OCI-LY7 (cell line): Measurements from ENCODE around the gene KCTD21. TPM values are rescaled to one million over a fixed set of nuclear protein-coding genes. Genes with fewer than 3 reads are reported as not detected.

Source experiments
- BruUV-seq: library from RNA; stranded (reverse); fragments of 400-500 nt; replicated peaks from 2 replicates; lab custom pipeline; 2021; lab: Mats Ljungman, UMichigan
- CTCF ChIA-PET: fragments of 300-600 bp; sonication (Branson Sonifier 250); formaldehyde crosslinking; loops from one replicate; lab custom pipeline; 2022; ENCODE audit warnings: antibody characterized with exemption; ENCODE audit not compliant: unreplicated experiment; lab: Charles Lee
- POLR2A ChIA-PET: fragments of 300-600 bp; sonication (Branson Sonifier 250); formaldehyde crosslinking; loops from one replicate; lab custom pipeline; 2022; ENCODE audit warnings: antibody characterized with exemption; lab: Charles Lee
- DNase-seq: peaks from one replicate; pipeline ENCODE4 v3.0.0-alpha.2; 2015; ENCODE audit warnings: low spot score
- H2AFZ ChIP-seq: fragments of 200-600 bp; sonication (generic), shearing (Covaris generic); 2 replicates; pipeline ENCODE4 v1.6.1; 2014; ENCODE audit warnings: mild to moderate bottlenecking, antibody characterized with exemption, low read length, moderate library complexity
- H3K27ac ChIP-seq: fragments of 200-600 bp; sonication (generic); 2 replicates; pipeline ENCODE4 v1.5.1; 2014; ENCODE audit warnings: mixed run types, low read depth, mild to moderate bottlenecking, moderate library complexity, low read length, inconsistent platforms; ENCODE audit not compliant: poor library complexity, severe bottlenecking
- H3K36me3 ChIP-seq: fragments of 200-600 bp; sonication (generic); 2 replicates; pipeline ENCODE4 v1.6.1; 2014; ENCODE audit warnings: mild to moderate bottlenecking, antibody characterized with exemption, low read length, moderate library complexity, mixed read lengths; ENCODE audit not compliant: insufficient read depth
- H3K4me1 ChIP-seq: fragments of 200-600 bp; sonication (generic); 2 replicates; pipeline ENCODE4 v1.5.1; 2014; ENCODE audit warnings: mild to moderate bottlenecking, low read length; ENCODE audit not compliant: insufficient read depth, poor library complexity, severe bottlenecking
- H3K4me2 ChIP-seq: fragments of 200-600 bp; sonication (generic); 2 replicates; pipeline ENCODE4 v1.6.1; 2014; ENCODE audit warnings: mild to moderate bottlenecking, low read length
- H3K4me3 ChIP-seq: fragments of 200-600 bp; sonication (generic); 2 replicates; pipeline ENCODE4 v1.5.1; 2014; ENCODE audit warnings: mild to moderate bottlenecking, low read depth, low read length; ENCODE audit not compliant: poor library complexity, severe bottlenecking
- H3K79me2 ChIP-seq: fragments of 200-600 bp; sonication (generic); 2 replicates; pipeline ENCODE4 v1.6.1; 2016; ENCODE audit warnings: low read depth, mild to moderate bottlenecking, low read length, moderate library complexity, mixed read lengths; ENCODE audit not compliant: insufficient read depth
- H3K9me2 ChIP-seq: fragments of 200-600 bp; sonication (generic); 2 replicates; pipeline ENCODE4 v1.6.1; 2016; ENCODE audit warnings: mild to moderate bottlenecking, low read length, mixed read lengths; ENCODE audit not compliant: insufficient read depth
- H3K9me3 ChIP-seq: fragments of 200-600 bp; sonication (generic); 2 replicates; pipeline ENCODE4 v1.6.1; 2014; ENCODE audit warnings: mild to moderate bottlenecking, mixed run types, low read length, mixed read lengths
- H4K20me1 ChIP-seq: fragments of 200-600 bp; sonication (generic); 2 replicates; pipeline ENCODE4 v1.6.1; 2014; ENCODE audit warnings: mild to moderate bottlenecking, antibody characterized with exemption, low read length, moderate library complexity, mixed read lengths; ENCODE audit not compliant: insufficient read depth
- CTCF ChIP-seq: fragments of 200-600 bp; sonication (generic); conservative IDR thresholded peaks from 2 replicates; pipeline ENCODE4 v1.5.1; 2014; ENCODE audit warnings: mild to moderate bottlenecking, antibody characterized with exemption, low read length, moderate library complexity, mixed read lengths
- EZH2phosphoT487 ChIP-seq: fragments of 200-600 bp; sonication (generic); IDR thresholded peaks from 2 replicates; pipeline ENCODE4 v1.6.1; 2018; ENCODE audit warnings: low read depth, borderline replicate concordance, mild to moderate bottlenecking, mixed run types, antibody characterized with exemption, low read length, moderate library complexity, mixed read lengths
- intact Hi-C: fragments of 100-400 bp; cut with micrococcal nuclease; formaldehyde crosslinking; loops from one replicate; pipeline ENCODE4 v1.10.0; 2022; ENCODE audit not compliant: unreplicated experiment
- total RNA-seq, 2 experiments: library from RNA; depleted of rRNA in 1 of 2; stranded (reverse); fragments of >200 nt in 1 of 2; shearing (Covaris generic) in 1 of 2; gene quantifications; 2 replicates each; pipeline ENCODE4 v1.2.3, GENCODE V29; 2014 to 2022

Gene KCTD21
- total RNA-seq, 2 experiments from 2014 or later: 1.5 to 2.5 TPM

GRCh38 chr11:78187366-78188285 lies 800 bp downstream of the KCTD21 start:
- no peak for DNase-seq
- POLR2A ChIA-PET: interaction anchor here (1.7 kb wide), 1 partner anchor 193 kb away, joined by 5 read pairs; no protein-coding TSS in a partner anchor

GRCh38 chr11:78181185-78181584 lies 7.2 kb downstream of the KCTD21 start:
- Histone ChIP-seq H4K20me1 (no peaks in the 10 kb centered on the region), H3K79me2 (no peaks in the 10 kb centered on the region), H3K9me3 (no peaks in the 10 kb centered on the region), H3K27ac (no peak overlapping the region), H3K9me2 (no peaks in the 10 kb centered on the region), H3K4me3 (no peak overlapping the region), H3K4me2 (no peak overlapping the region), H2AFZ (no peak overlapping the region), H3K36me3 (no peaks in the 10 kb centered on the region), H3K4me1 (no peaks in the 10 kb centered on the region)
- no peak for TF ChIP-seq EZH2phosphoT487
- TF ChIP-seq CTCF: no peak
- BruUV-seq: no TSS peak
- POLR2A ChIA-PET: no interaction called here
- intact Hi-C loops: no loop called here
- no peak for DNase-seq
- CTCF ChIA-PET: no interaction called here

More at GRCh38 chr11:78187366-78188285, 800 bp downstream of the KCTD21 start:
- Histone ChIP-seq H3K4me3 (peak overlapping the region; percentile 79), H3K4me1 (peaks cover 24% of the 10 kb centered on the region), H3K9me2 (no peaks in the 10 kb centered on the region), H4K20me1 (no peaks in the 10 kb centered on the region), H3K9me3 (no peaks in the 10 kb centered on the region), H3K79me2 (no peaks in the 10 kb centered on the region), H2AFZ (peak overlapping the region; percentile 83; the same call in 1 of the 2 replicates), H3K4me2 (peak overlapping the region; percentile 84), H3K36me3 (no peaks in the 10 kb centered on the region), H3K27ac (no peak overlapping the region)
- CTCF ChIA-PET: no interaction called here
- intact Hi-C loops: loop anchor here (1.0 to 2.0 kb wide), 3 partner anchors 35 to 193 kb away; partner anchors contain the start of genes ALG8 and INTS4
- no TSS peak for BruUV-seq
- TF ChIP-seq EZH2phosphoT487 (no peak), CTCF (no peak)

GRCh38 chr11:78180751-78181150 lies 7.7 kb downstream of the KCTD21 start:
- no peaks in the 10 kb centered on the region for H3K79me2 ChIP-seq

More at GRCh38 chr11:78180751-78181150, 7.7 kb downstream of the KCTD21 start:
- BruUV-seq: no TSS peak
- Histone ChIP-seq H2AFZ (no peak overlapping the region), H4K20me1 (no peaks in the 10 kb centered on the region), H3K9me2 (no peaks in the 10 kb centered on the region), H3K4me1 (no peaks in the 10 kb centered on the region), H3K9me3 (no peaks in the 10 kb centered on the region), H3K4me2 (no peak overlapping the region), H3K36me3 (no peaks in the 10 kb centered on the region), H3K4me3 (no peak overlapping the region), H3K27ac (no peak overlapping the region)
- CTCF ChIA-PET: no interaction called here
- POLR2A ChIA-PET: no interaction called here
- no peak for TF ChIP-seq CTCF
- TF ChIP-seq EZH2phosphoT487: no peak
- DNase-seq: no peak
- intact Hi-C loops: no loop called here
